CD4-positive, alpha-beta T cell treated with Interleukin-15 for 1 hour (primary cell): Measurements from ENCODE around the gene SLC4A1.
A peak's percentile ranks its signal among the peaks of the same experiment; 100 is the strongest.

Experiments
- DNase-seq: peaks from one replicate; pipeline ENCODE4 v3.0.0-alpha.2; 2020

SLC4A1 gene

GRCh38 chr17:44203731-44204440 lies 64.0 kb downstream of the SLC4A1 start:
- DNase-seq = peak; percentile 54

DNA sequence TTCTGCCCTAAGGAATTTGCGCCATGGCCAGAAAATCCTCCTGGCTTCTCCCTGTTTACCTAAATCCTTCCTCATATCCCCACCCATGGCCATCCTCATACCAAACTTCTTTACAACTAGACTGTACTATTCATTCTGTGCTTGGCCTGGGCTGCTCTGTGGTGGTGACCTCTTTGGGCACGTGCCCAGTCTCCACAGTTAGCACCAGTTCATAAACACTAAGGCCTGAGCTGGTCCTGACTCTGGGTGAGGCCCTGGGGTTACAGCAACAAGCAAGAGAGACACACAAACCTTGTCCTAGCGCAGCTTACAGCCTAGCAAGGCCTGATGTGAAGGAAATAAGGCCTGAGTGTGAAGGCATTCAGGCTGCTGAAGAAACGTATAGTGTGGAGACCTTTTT lies 65.2 kb downstream of the SLC4A1 start:
- no peak for DNase-seq

DNA sequence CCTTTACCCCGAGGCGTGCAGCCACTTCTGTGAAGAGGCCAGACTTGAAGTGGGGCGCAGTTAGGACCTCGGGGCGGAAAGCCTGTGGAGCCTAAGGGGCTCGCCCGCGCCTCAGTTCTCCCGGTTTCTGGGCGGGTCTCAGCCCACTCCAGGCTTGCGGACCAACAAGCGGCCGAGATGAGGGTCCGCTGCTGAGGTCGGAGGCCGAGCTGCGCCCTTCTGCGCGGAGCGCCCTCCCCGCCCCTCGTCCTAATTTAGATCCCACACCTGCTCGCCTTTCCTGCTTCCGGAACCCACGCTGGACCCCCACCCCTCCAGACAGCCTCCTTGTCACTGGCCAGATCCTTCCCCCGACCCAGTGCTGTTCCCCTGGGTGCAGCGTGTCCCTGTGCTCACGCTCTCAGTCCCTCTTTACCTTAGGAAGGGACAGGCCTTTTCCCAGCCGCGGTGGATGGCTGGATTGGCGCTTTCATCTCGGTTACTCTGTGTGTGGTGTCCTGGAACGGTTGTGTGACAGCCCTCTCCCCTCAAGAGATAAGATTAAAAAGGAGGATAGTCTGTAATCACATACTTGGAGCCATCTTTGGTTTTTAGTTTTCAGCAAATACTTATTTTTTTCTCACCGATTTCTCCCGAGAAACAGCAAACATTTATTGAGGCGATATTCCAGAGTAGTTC lies 67.3 kb downstream of the SLC4A1 start:
- DNase-seq = no peak

GRCh38 chr17:44199553-44200477 lies 68.1 kb downstream of the SLC4A1 start, which contains the start of gene ATXN7L3:
Gene ATXN7L3 (minus strand): TSS chr17:44199884. CDS start chr17:44198070, 1,814 bp downstream.
- DNase-seq = peak; percentile 99

- DNase-seq = peak; percentile 64
Observed at GRCh38 chr17:44198721-44199552, 69.0 kb downstream of the SLC4A1 start.
